HepG2 (cell line): ENCODE data around the gene SRC. TPM values are rescaled to one million over a fixed set of nuclear protein-coding genes. Genes with fewer than 3 reads are reported as not detected.
A peak's percentile ranks its signal among the peaks of the same experiment; 100 is the strongest.

ENCODE experiments used
- CBX5 ChIP-seq: sonication (generic); formaldehyde crosslinking; IDR thresholded peaks from 2 replicates; pipeline ENCODE4 v1.4.0; 2020; ENCODE audit warnings: missing genetic modification reagents, borderline replicate concordance
- HDAC2 ChIP-seq: sonication (generic); formaldehyde crosslinking; IDR thresholded peaks from 2 replicates; pipeline ENCODE4 v1.4.0; 2020; ENCODE audit warnings: missing genetic modification reagents
- ZBTB7A ChIP-seq: sonication (generic); formaldehyde crosslinking; IDR thresholded peaks from 2 replicates; pipeline ENCODE4 v1.8.0; 2022; ENCODE audit warnings: mild to moderate bottlenecking, missing genetic modification reagents
- polyA plus RNA-seq, 8 experiments: library from polyadenylated mRNA; depleted of rRNA in 3 of 8; stranded (reverse) in 7 of 8; unstranded in 1 of 8; fragments of >200 nt; fragmentation: Illumina TruSeq in 4 of 8; extraction: Trizol in 4 of 8; gene quantifications; 2 replicates each; pipeline versions ENCODE4 v1.2.1 to v1.2.3, GENCODE V29; 2011 to 2016; ENCODE audit warnings: low read depth in 4 of 8, missing spikeins in 1 of 8, mixed read lengths in 1 of 8; ENCODE audit not compliant: insufficient read depth in 1 of 8
- total RNA-seq, 5 experiments: library from RNA; depleted of rRNA; stranded (reverse); fragments of >200 nt; fragmentation: Illumina TruSeq; extraction: Trizol; gene quantifications; 2 replicates each; pipeline ENCODE4 v1.2.3, GENCODE V29; 2016; ENCODE audit warnings: low read depth in 1 of 5
- TF ChIP-seq, protein P1 (sequence below), 2 experiments: fragments of 450-650 bp in 1 of 2; sonication (generic) in 1 of 2; formaldehyde crosslinking in 1 of 2; IDR thresholded peaks; 2 replicates each; pipeline versions ENCODE4 v1.6.1 to v1.8.0; 2016 to 2022; ENCODE audit warnings: antibody characterized with exemption in 1 of 2, mild to moderate bottlenecking in 1 of 2, missing genetic modification reagents in 1 of 2

The SRC gene
- total and polyA plus RNA-seq, 2 of the 13 experiments (the other 11 are each of a cell fraction or from before 2014, with no cell fraction given), result 54.7 to 192 TPM

DNA sequence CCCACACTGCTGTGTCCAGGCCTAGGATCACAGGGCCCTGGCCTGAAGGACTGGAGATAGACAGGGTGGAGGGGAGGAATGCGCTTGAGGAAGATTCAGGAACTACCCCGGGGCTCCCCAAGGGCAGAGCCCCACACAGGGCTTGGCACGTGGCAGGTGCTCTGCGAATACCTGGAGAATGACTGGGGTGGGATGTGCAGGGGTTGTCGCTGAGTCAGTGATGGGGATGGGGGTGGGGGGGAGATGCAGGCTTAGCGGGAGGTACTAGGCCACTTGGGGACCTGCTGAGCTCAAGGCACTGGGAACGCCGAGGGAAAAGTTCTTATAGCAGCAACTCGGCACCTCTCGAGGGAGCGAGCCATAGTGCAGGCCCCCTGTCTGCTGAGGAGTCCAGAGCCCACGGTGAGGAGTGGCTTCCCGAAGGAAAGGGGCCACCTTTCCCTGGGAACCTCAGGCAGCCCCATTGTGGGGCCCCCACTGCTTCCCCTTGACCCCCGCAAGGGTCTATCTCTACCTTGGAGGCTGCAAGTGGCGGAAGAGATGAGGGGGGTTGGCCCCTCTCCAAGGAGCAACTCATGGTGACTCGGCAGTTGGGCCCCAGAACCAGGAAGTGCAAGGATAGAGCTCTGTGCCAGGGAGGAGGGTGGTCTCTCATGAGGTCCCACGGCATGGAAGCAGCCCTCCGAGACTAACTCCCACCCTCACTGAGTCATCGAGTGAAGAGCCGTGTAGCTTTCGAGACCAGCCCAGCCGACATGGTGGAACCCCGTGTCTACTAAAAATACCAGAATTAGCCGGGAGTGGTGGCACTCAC is 33.1 kb downstream of the SRC start (continued):
- TF ChIP-seq, protein P1, sequence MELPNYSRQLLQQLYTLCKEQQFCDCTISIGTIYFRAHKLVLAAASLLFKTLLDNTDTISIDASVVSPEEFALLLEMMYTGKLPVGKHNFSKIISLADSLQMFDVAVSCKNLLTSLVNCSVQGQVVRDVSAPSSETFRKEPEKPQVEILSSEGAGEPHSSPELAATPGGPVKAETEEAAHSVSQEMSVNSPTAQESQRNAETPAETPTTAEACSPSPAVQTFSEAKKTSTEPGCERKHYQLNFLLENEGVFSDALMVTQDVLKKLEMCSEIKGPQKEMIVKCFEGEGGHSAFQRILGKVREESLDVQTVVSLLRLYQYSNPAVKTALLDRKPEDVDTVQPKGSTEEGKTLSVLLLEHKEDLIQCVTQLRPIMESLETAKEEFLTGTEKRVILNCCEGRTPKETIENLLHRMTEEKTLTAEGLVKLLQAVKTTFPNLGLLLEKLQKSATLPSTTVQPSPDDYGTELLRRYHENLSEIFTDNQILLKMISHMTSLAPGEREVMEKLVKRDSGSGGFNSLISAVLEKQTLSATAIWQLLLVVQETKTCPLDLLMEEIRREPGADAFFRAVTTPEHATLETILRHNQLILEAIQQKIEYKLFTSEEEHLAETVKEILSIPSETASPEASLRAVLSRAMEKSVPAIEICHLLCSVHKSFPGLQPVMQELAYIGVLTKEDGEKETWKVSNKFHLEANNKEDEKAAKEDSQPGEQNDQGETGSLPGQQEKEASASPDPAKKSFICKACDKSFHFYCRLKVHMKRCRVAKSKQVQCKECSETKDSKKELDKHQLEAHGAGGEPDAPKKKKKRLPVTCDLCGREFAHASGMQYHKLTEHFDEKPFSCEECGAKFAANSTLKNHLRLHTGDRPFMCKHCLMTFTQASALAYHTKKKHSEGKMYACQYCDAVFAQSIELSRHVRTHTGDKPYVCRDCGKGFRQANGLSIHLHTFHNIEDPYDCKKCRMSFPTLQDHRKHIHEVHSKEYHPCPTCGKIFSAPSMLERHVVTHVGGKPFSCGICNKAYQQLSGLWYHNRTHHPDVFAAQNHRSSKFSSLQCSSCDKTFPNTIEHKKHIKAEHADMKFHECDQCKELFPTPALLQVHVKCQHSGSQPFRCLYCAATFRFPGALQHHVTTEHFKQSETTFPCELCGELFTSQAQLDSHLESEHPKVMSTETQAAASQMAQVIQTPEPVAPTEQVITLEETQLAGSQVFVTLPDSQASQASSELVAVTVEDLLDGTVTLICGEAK (IDR thresholded peaks at IDR 0.05), result no peak
- TF ChIP-seq, protein P1 (CRISPR knock-in tag; IDR thresholded peaks at IDR 0.05), result no peak
- TF ChIP-seq CBX5 (CRISPR knock-in tag), result 0 out of 2 replicates have a peak, but pooled peaks have one; percentile 23
- TF ChIP-seq HDAC2, result no peak
- 0 out of 2 replicates have a peak, but pooled peaks have one; percentile 6 for TF ChIP-seq ZBTB7A (CRISPR knock-in tag)
